ENCODE results near the gene WDR77.

Gene WDR77

GRCh38 chr1:111463029-111463683 is 14.1 kb upstream of the WDR77 start:
- no peaks in the 10 kb centered on the region for H3K79me2 ChIP-seq (ENCODE audit: insufficient read depth, low read length)
- H3K27ac ChIP-seq (ENCODE audit: low read depth, low read length, poor library complexity, severe bottlenecking) = no peak overlapping the region
- no peaks in the 10 kb centered on the region for H4K20me1 ChIP-seq (ENCODE audit: insufficient read depth, low read length)
- H3K9me2 ChIP-seq (ENCODE audit: low read depth, low read length) = no peaks in the 10 kb centered on the region
- no peaks in the 10 kb centered on the region for H3K9me3 ChIP-seq (ENCODE audit: low read length)
- no peak for TF ChIP-seq EZH2 (IDR thresholded peaks at IDR 0.05; ENCODE audit: borderline replicate concordance, low read length)
- TF ChIP-seq CTCF (IDR thresholded peaks at IDR 0.05; ENCODE audit: low read length) = no peak
- no peaks in the 10 kb centered on the region for H3F3A ChIP-seq (ENCODE audit: insufficient read depth, low read length)
- H3K4me3 ChIP-seq (ENCODE audit: low read depth, low read length, poor library complexity, severe bottlenecking) = no peak overlapping the region
- no peaks in the 10 kb centered on the region for H3K4me1 ChIP-seq (ENCODE audit: insufficient read depth, low read length, severe bottlenecking)
- H3K9ac ChIP-seq (ENCODE audit: low read length) = no peak overlapping the region
- H2AFZ ChIP-seq (ENCODE audit: low read length) = no peak overlapping the region
- no peaks in the 10 kb centered on the region for H3K27me3 ChIP-seq (ENCODE audit: insufficient read depth, low read length)
- H3K36me3 ChIP-seq (ENCODE audit: insufficient read depth, low read length) = peaks cover 59% of the 10 kb centered on the region
- no peak overlapping the region for H3K4me2 ChIP-seq (ENCODE audit: low read length)

GRCh38 chr1:111462370-111463028 is 13.4 kb upstream of the WDR77 start:
- Histone ChIP-seq H4K20me1 (ENCODE audit: insufficient read depth, low read length) (no peaks in the 10 kb centered on the region), H3K4me2 (ENCODE audit: low read length) (no peak overlapping the region), H3K79me2 (ENCODE audit: insufficient read depth, low read length) (no peaks in the 10 kb centered on the region), H3K9me3 (ENCODE audit: low read length) (no peaks in the 10 kb centered on the region), H3K36me3 (ENCODE audit: insufficient read depth, low read length) (peaks cover 62% of the 10 kb centered on the region), H3K9ac (ENCODE audit: low read length) (no peak overlapping the region), H3K4me3 (ENCODE audit: low read depth, low read length, poor library complexity, severe bottlenecking) (no peak overlapping the region), H3K27ac (ENCODE audit: low read depth, low read length, poor library complexity, severe bottlenecking) (no peak overlapping the region), H3K4me1 (ENCODE audit: insufficient read depth, low read length, severe bottlenecking) (no peaks in the 10 kb centered on the region), H3K27me3 (ENCODE audit: insufficient read depth, low read length) (no peaks in the 10 kb centered on the region), H3F3A (ENCODE audit: insufficient read depth, low read length) (no peaks in the 10 kb centered on the region), H2AFZ (ENCODE audit: low read length) (no peak overlapping the region), H3K9me2 (ENCODE audit: low read depth, low read length) (no peaks in the 10 kb centered on the region)
- TF ChIP-seq EZH2 (IDR thresholded peaks at IDR 0.05; ENCODE audit: borderline replicate concordance, low read length) (no peak), CTCF (IDR thresholded peaks at IDR 0.05; ENCODE audit: low read length) (no peak)

GRCh38 chr1:111461765-111462164 is 12.7 kb upstream of the WDR77 start:
- Histone ChIP-seq H3K4me1 (ENCODE audit: insufficient read depth, low read length, severe bottlenecking) (no peaks in the 10 kb centered on the region), H3K9me3 (ENCODE audit: low read length) (no peaks in the 10 kb centered on the region), H3K9ac (ENCODE audit: low read length) (no peak overlapping the region), H4K20me1 (ENCODE audit: insufficient read depth, low read length) (no peaks in the 10 kb centered on the region), H3K79me2 (ENCODE audit: insufficient read depth, low read length) (no peaks in the 10 kb centered on the region), H3F3A (ENCODE audit: insufficient read depth, low read length) (no peaks in the 10 kb centered on the region), H3K27ac (ENCODE audit: low read depth, low read length, poor library complexity, severe bottlenecking) (no peak overlapping the region), H3K4me2 (ENCODE audit: low read length) (no peak overlapping the region), H3K4me3 (ENCODE audit: low read depth, low read length, poor library complexity, severe bottlenecking) (no peak overlapping the region), H3K36me3 (ENCODE audit: insufficient read depth, low read length) (peaks cover 66% of the 10 kb centered on the region), H2AFZ (ENCODE audit: low read length) (no peak overlapping the region), H3K27me3 (ENCODE audit: insufficient read depth, low read length) (no peaks in the 10 kb centered on the region), H3K9me2 (ENCODE audit: low read depth, low read length) (no peaks in the 10 kb centered on the region)
- TF ChIP-seq CTCF (IDR thresholded peaks at IDR 0.05; ENCODE audit: low read length) (no peak), EZH2 (IDR thresholded peaks at IDR 0.05; ENCODE audit: borderline replicate concordance, low read length) (no peak)
